K562 (cell line): ENCODE measurements around the gene CPM. TPM values are rescaled to one million over a fixed set of nuclear protein-coding genes. Genes with fewer than 3 reads are reported as not detected.
A peak's percentile ranks its signal among the peaks of the same experiment; 100 is the strongest.

Experiments
- ATAC-seq: fragments of 200-7000 bp; cut with Tn5 transposase; 3 replicates; pipeline ENCODE4 v1.9.1; 2020; ENCODE audit warnings: moderate library complexity
- BruUV-seq: library from RNA; stranded (reverse); fragments of 400-500 nt; replicated peaks from 2 replicates; lab custom pipeline; 2021; lab: Mats Ljungman, UMichigan
- CTCF ChIA-PET: fragments of 300-600 bp; formaldehyde crosslinking; extraction: SDS; loops from one replicate; lab custom pipeline; 2021; ENCODE audit warnings: low intra/inter-chr PET ratio; lab: Yijun Ruan, JAX
- POLR2A ChIA-PET: fragments of 300-600, 350-650 bp; sonication (Branson Sonifier 250); formaldehyde crosslinking; extraction: SDS; loops from one replicate; lab custom pipeline; 2021; ENCODE audit warnings: antibody characterized with exemption, inconsistent platforms; lab: Yijun Ruan, JAX
- DNase-seq, 4 experiments: peaks; one replicate each; pipeline versions ENCODE4 v3.0.0 to v3.0.0-alpha.2; 2011 to 2018; ENCODE audit warnings: low spot score in 3 of 4, mixed read lengths in 3 of 4; ENCODE audit errors: extremely low read depth in 1 of 4
- FAIRE-seq: peaks from 2 replicates; lab custom pipeline; 2011; peaks lifted over from hg19 to GRCh38; lab: Jason Lieb, UNC
- H2AFZ ChIP-seq: 2 replicates; pipeline ENCODE4 v1.6.0; 2011; ENCODE audit warnings: low read depth, low read length, control low read depth, inconsistent platforms
- H3K27ac ChIP-seq: fragments of 200-600 bp; 3 replicates; pipeline ENCODE4 v1.8.0; 2011; ENCODE audit warnings: low read depth, mild to moderate bottlenecking, control low read depth, inconsistent platforms, low read length, moderate library complexity, mixed read lengths; ENCODE audit errors: extremely low read depth
- H3K27me3 ChIP-seq, 2 experiments: fragments of 300-600 bp in 1 of 2; 2 replicates in 1 of 2; 3 replicates in 1 of 2; pipeline versions ENCODE4 v1.6.0 to v1.8.0; 2011; ENCODE audit warnings: inconsistent platforms in 2 of 2, low read length in 2 of 2, mild to moderate bottlenecking in 1 of 2, mixed read lengths in 1 of 2, moderate library complexity in 1 of 2; ENCODE audit not compliant: control insufficient read depth in 2 of 2, insufficient read depth in 2 of 2
- H3K36me3 ChIP-seq: fragments of 300-600 bp; 3 replicates; pipeline ENCODE4 v1.8.0; 2011; ENCODE audit warnings: mild to moderate bottlenecking, low read length, inconsistent platforms; ENCODE audit not compliant: control insufficient read depth, insufficient read depth
- H3K4me1 ChIP-seq, 2 experiments: fragments of 200-600 bp in 1 of 2; replicated peaks in 1 of 2; 2 replicates in 1 of 2; 3 replicates in 1 of 2; pipeline versions ENCODE4 v1.5.1 to v1.8.0; 2011; ENCODE audit warnings: inconsistent platforms in 2 of 2, low read length in 2 of 2, mild to moderate bottlenecking in 1 of 2, mixed read lengths in 1 of 2, moderate library complexity in 1 of 2; ENCODE audit not compliant: control insufficient read depth in 2 of 2, insufficient read depth in 2 of 2
- H3K4me2 ChIP-seq: 2 replicates; pipeline ENCODE4 v1.6.1; 2011; ENCODE audit warnings: low read length, control low read depth, inconsistent platforms, mixed read lengths; ENCODE audit not compliant: insufficient read depth
- H3K4me3 ChIP-seq: fragments of 200-600 bp; sonication (generic), shearing (Covaris generic); 2 replicates; pipeline ENCODE4 v1.5.1; 2016; ENCODE audit warnings: control low read depth, inconsistent platforms
- H3K79me2 ChIP-seq: fragments of 200-600 bp; 3 replicates; pipeline ENCODE4 v1.8.0; 2011; ENCODE audit warnings: low read length, inconsistent platforms; ENCODE audit not compliant: control insufficient read depth, insufficient read depth
- H3K9ac ChIP-seq, 2 experiments: 2 replicates each; pipeline versions ENCODE4 v1.6.0 to v1.6.1; 2011; ENCODE audit warnings: low read depth in 2 of 2, low read length in 2 of 2, control low read depth in 1 of 2, inconsistent platforms in 1 of 2, mild to moderate bottlenecking in 1 of 2, mixed read lengths in 1 of 2; ENCODE audit not compliant: insufficient read depth in 1 of 2
- H3K9me1 ChIP-seq: one replicate; pipeline ENCODE4 v1.6.0; 2011; ENCODE audit warnings: inconsistent platforms, mild to moderate bottlenecking, low read length, moderate library complexity; ENCODE audit not compliant: control insufficient read depth, insufficient read depth
- H3K9me3 ChIP-seq: replicated peaks from 2 replicates; pipeline ENCODE4 v1.5.1; 2011; ENCODE audit warnings: low read depth, low read length, inconsistent platforms; ENCODE audit not compliant: control insufficient read depth, insufficient read depth
- H4K20me1 ChIP-seq: replicated peaks from 2 replicates; pipeline ENCODE4 v1.6.1; 2011; ENCODE audit warnings: low read length, inconsistent platforms, mixed read lengths; ENCODE audit not compliant: control insufficient read depth, insufficient read depth
- ARHGAP35 ChIP-seq: fragments of 450-650 bp; IDR thresholded peaks from 2 replicates; pipeline ENCODE4 v1.6.1; 2018; ENCODE audit not compliant: partially characterized antibody
- BRD9 ChIP-seq: fragments of 450-650 bp; IDR thresholded peaks from 2 replicates; pipeline ENCODE4 v1.6.1; 2018; ENCODE audit warnings: low read depth; ENCODE audit not compliant: partially characterized antibody
- ELF1 ChIP-seq: fragments of 200-800 bp; sonication (Bioruptor generic); IDR thresholded peaks from 2 replicates; pipeline ENCODE4 v1.6.1; 2016; ENCODE audit warnings: missing genetic modification characterization, missing compliant biosample characterization
- EP300 ChIP-seq: IDR thresholded peaks from 2 replicates; pipeline ENCODE4 v1.6.1; 2012; ENCODE audit warnings: low read length, improper control_type of control experiment
- HMG20A ChIP-seq: fragments of 450-650 bp; formaldehyde crosslinking; conservative IDR thresholded peaks from 2 replicates; pipeline ENCODE4 v1.4.0; 2020; ENCODE audit warnings: mild to moderate bottlenecking, mixed read lengths
- HNRNPL ChIP-seq: fragments of 200-400 bp; formaldehyde crosslinking; IDR thresholded peaks from 2 replicates; pipeline ENCODE4 v1.6.1; 2017; ENCODE audit warnings: low read depth, mild to moderate bottlenecking, low read length
- RBFOX2 ChIP-seq: fragments of 200-400 bp; formaldehyde crosslinking; IDR thresholded peaks from 2 replicates; pipeline ENCODE4 v1.6.1; 2017; ENCODE audit warnings: low read depth, mild to moderate bottlenecking, low read length, moderate library complexity
- RFX1 ChIP-seq: fragments of 450-650 bp; IDR thresholded peaks from 2 replicates; pipeline ENCODE4 v1.6.1; 2016; ENCODE audit warnings: mild to moderate bottlenecking, moderate library complexity
- SIX5 ChIP-seq, 2 experiments: IDR thresholded peaks; 2 replicates each; pipeline ENCODE4 v1.6.1; 2011; ENCODE audit warnings: low read length in 2 of 2, borderline replicate concordance in 1 of 2, low read depth in 1 of 2, mild to moderate bottlenecking in 1 of 2, moderate library complexity in 1 of 2; ENCODE audit not compliant: insufficient read depth in 1 of 2
- TEAD1 ChIP-seq, 2 experiments: fragments of 450-650 bp in 1 of 2; sonication (generic) in 1 of 2; formaldehyde crosslinking; IDR thresholded peaks; 2 replicates each; pipeline versions ENCODE4 v1.4.0 to v1.8.0; 2020 to 2022; ENCODE audit warnings: mild to moderate bottlenecking in 2 of 2, missing genetic modification reagents in 1 of 2
- ZBTB7A ChIP-seq: IDR thresholded peaks from 2 replicates; pipeline ENCODE4 v1.6.1; 2011; ENCODE audit warnings: low read depth, mild to moderate bottlenecking, low read length, moderate library complexity, borderline replicate concordance; ENCODE audit not compliant: control insufficient read depth
- ZZZ3 ChIP-seq: fragments of 450-650 bp; IDR thresholded peaks from 2 replicates; pipeline ENCODE4 v1.6.1; 2016; ENCODE audit warnings: antibody characterized with exemption, mild to moderate bottlenecking, moderate library complexity
- WGBS: fragments of 100-300 bp; shearing (Covaris generic); methylation state at CpG from one replicate; pipeline ENCODE4 v1.1.6; 2016; ENCODE audit warnings: low coverage, mixed read lengths; ENCODE audit not compliant: insufficient coverage; ENCODE audit errors: missing lambda C conversion rate; 5-methylcytosine and 5-hydroxymethylcytosine counted together
- in situ Hi-C: fragments of 300-500 bp; cut with MboI; formaldehyde crosslinking; loops from 4 replicates; pipeline ENCODE4 v1.15.0; 2018; ENCODE audit warnings: inconsistent platforms, mixed read lengths
- intact Hi-C: fragments of 100-400 bp; cut with micrococcal nuclease; formaldehyde crosslinking; loops from 2 replicates; pipeline ENCODE4 v1.14.2; 2022
- polyA plus RNA-seq, 8 experiments: library from polyadenylated mRNA; depleted of rRNA in 4 of 8; stranded (reverse) in 5 of 8; unstranded in 3 of 8; fragments of >200 nt; fragmentation: Nextera tagmentation in 2 of 8; fragmentation: Illumina TruSeq in 1 of 8; extraction: Ambion mirVana in 2 of 8; extraction: Trizol in 1 of 8; gene quantifications; 2 replicates each; pipeline versions ENCODE4 v1.2.1 to v1.2.3, GENCODE V29; 2011 to 2014; ENCODE audit warnings: inconsistent platforms in 1 of 8, missing spikeins in 1 of 8
- total RNA-seq, 7 experiments: library from RNA; depleted of rRNA in 6 of 7; stranded (reverse); fragments of >200 nt in 6 of 7; fragmentation: Illumina TruSeq in 2 of 7; extraction: Trizol in 2 of 7; gene quantifications; 2 replicates each; pipeline versions ENCODE4 v1.2.1 to v1.2.3, GENCODE V29; 2011 to 2021; ENCODE audit warnings: low replicate concordance in 1 of 7
- TF ChIP-seq, protein P1 (sequence below): fragments of 450-650 bp; IDR thresholded peaks from 2 replicates; pipeline ENCODE4 v1.6.1; 2016; ENCODE audit warnings: mild to moderate bottlenecking
- TF ChIP-seq, protein P2 (sequence below): fragments of 450-650 bp; IDR thresholded peaks from 2 replicates; pipeline ENCODE4 v1.6.1; 2018; ENCODE audit not compliant: partially characterized antibody

CPM gene
- total and polyA plus RNA-seq, 9 of the 15 experiments (the other 6 are each of a cell fraction or from before 2014, with no cell fraction given), result 0.31 TPM; not detected in 8

DNA sequence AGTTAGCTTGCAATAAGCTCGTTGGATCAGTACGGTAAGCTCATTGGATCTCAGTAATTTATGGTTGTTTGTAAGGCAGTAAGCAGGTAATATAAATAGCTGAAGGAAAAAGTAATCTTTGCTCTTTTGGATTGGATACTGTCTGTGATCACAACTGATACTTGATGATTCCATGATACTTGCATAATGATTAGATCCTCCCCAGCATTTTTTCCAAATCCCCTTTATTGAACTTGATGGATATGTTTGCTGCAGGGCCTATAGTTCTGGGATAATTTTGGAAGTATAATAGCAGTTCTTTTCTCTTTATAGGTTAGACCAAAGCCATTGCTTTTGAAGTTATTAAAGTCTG, 119.8 kb downstream of the CPM start:
- peaks cover 5% of the 10 kb centered on the region; the same call in 1 of the 2 replicates for H4K20me1 ChIP-seq
- H3K4me2 ChIP-seq, result no peak overlapping the region
- 0 out of 3 replicates have a peak overlapping the region, but pooled peaks have one; percentile 29 for H3K27ac ChIP-seq
- no peak overlapping the region for H3K4me3 ChIP-seq
- no peaks in the 10 kb centered on the region for H3K9me1 ChIP-seq
- intact Hi-C loops (no loop called here), in situ Hi-C loops (no loop called here)
- H3K27me3 ChIP-seq, result no peaks in the 10 kb centered on the region
- POLR2A ChIA-PET, result interaction anchor here (0.6 to 1.5 kb wide), 6 partner anchors 9 to 454 kb away, joined by 3 to 9 read pairs (median 4); no protein-coding TSS in a partner anchor
- H2AFZ ChIP-seq, result no peak overlapping the region
- H3K9ac ChIP-seq, result no peak overlapping the region
- no peak for FAIRE-seq
- no peaks in the 10 kb centered on the region for H3K9me3 ChIP-seq
- peaks cover 81% of the 10 kb centered on the region for H3K36me3 ChIP-seq
- CTCF ChIA-PET, result no interaction called here
- H3K79me2 ChIP-seq, result peaks cover 91% of the 10 kb centered on the region
- WGBS, result 28% methylated on average over 2 of the region's 2 CpGs
- no peak for ATAC-seq
- no peak for TF ChIP-seq HMG20A (CRISPR knock-in tag)
- no peak for TF ChIP-seq ZBTB7A
- TF ChIP-seq RFX1, result no peak
- 0 out of 2 replicates have a peak, but pooled peaks have one; percentile 3 for TF ChIP-seq ZZZ3
- TF ChIP-seq, protein P1, sequence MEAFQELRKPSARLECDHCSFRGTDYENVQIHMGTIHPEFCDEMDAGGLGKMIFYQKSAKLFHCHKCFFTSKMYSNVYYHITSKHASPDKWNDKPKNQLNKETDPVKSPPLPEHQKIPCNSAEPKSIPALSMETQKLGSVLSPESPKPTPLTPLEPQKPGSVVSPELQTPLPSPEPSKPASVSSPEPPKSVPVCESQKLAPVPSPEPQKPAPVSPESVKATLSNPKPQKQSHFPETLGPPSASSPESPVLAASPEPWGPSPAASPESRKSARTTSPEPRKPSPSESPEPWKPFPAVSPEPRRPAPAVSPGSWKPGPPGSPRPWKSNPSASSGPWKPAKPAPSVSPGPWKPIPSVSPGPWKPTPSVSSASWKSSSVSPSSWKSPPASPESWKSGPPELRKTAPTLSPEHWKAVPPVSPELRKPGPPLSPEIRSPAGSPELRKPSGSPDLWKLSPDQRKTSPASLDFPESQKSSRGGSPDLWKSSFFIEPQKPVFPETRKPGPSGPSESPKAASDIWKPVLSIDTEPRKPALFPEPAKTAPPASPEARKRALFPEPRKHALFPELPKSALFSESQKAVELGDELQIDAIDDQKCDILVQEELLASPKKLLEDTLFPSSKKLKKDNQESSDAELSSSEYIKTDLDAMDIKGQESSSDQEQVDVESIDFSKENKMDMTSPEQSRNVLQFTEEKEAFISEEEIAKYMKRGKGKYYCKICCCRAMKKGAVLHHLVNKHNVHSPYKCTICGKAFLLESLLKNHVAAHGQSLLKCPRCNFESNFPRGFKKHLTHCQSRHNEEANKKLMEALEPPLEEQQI, result no peak
- 0 out of 2 replicates have a peak, but pooled peaks have one; percentile 6 for TF ChIP-seq RBFOX2
- no peak for TF ChIP-seq ELF1
- no peak for TF ChIP-seq ARHGAP35
- TF ChIP-seq TEAD1 (CRISPR knock-in tag; IDR thresholded peaks at IDR 0.05), result no peak
- TF ChIP-seq, protein P2, sequence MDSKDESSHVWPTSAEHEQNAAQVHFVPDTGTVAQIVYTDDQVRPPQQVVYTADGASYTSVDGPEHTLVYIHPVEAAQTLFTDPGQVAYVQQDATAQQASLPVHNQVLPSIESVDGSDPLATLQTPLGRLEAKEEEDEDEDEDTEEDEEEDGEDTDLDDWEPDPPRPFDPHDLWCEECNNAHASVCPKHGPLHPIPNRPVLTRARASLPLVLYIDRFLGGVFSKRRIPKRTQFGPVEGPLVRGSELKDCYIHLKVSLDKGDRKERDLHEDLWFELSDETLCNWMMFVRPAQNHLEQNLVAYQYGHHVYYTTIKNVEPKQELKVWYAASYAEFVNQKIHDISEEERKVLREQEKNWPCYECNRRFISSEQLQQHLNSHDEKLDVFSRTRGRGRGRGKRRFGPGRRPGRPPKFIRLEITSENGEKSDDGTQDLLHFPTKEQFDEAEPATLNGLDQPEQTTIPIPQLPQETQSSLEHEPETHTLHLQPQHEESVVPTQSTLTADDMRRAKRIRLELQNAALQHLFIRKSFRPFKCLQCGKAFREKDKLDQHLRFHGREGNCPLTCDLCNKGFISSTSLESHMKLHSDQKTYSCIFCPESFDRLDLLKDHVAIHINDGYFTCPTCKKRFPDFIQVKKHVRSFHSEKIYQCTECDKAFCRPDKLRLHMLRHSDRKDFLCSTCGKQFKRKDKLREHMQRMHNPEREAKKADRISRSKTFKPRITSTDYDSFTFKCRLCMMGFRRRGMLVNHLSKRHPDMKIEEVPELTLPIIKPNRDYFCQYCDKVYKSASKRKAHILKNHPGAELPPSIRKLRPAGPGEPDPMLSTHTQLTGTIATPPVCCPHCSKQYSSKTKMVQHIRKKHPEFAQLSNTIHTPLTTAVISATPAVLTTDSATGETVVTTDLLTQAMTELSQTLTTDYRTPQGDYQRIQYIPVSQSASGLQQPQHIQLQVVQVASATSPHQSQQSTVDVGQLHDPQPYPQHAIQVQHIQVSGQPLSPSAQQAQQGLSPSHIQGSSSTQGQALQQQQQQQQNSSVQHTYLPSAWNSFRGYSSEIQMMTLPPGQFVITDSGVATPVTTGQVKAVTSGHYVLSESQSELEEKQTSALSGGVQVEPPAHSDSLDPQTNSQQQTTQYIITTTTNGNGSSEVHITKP, result no peak
- TF ChIP-seq EP300, result no peak
- TF ChIP-seq BRD9, result peak; percentile 1
- TF ChIP-seq SIX5 (IDR thresholded peaks at IDR 0.05; ENCODE audit: borderline replicate concordance in 1 of 2, insufficient read depth in 1 of 2, low read depth in 1 of 2, low read length in 2 of 2), result no peak
- TF ChIP-seq HNRNPL, result no peak
- DNase-seq, result no peak
- no TSS peak for BruUV-seq
- peaks cover 2 to 13% of the 10 kb centered on the region in 2 experiments for H3K4me1 ChIP-seq
